GM12874 (cell line): ENCODE data around the gene JAM2.
A peak's percentile ranks its signal among the peaks of the same experiment; 100 is the strongest.

ENCODE experiments used
- TF ChIP-seq, protein P1 (sequence below): IDR thresholded peaks from 2 replicates; pipeline ENCODE4 v1.5.1; 2011; ENCODE audit warnings: low read depth, mild to moderate bottlenecking, control low read depth, low read length, moderate library complexity; ENCODE audit not compliant: insufficient read depth

JAM2 gene

DNA sequence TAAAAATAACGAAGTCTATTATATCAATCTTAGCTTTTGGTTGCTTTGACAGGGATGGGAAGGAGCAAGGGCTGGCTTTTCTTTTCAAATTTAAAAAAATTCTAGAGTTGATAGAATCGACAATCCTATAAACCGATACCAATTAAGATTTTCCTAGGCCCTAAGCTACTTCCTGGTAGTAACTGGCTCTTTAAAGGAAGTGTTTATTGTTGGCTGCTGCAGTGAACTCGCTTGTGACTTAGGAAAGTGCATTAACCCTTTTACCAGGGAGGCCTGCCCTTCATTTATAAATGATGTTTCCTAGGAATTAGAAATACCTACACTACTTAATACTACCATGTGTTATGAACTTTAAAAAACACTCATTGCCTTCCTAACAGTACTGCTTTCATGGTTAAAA, 62.5 kb downstream of the JAM2 start:
- TF ChIP-seq, protein P1, sequence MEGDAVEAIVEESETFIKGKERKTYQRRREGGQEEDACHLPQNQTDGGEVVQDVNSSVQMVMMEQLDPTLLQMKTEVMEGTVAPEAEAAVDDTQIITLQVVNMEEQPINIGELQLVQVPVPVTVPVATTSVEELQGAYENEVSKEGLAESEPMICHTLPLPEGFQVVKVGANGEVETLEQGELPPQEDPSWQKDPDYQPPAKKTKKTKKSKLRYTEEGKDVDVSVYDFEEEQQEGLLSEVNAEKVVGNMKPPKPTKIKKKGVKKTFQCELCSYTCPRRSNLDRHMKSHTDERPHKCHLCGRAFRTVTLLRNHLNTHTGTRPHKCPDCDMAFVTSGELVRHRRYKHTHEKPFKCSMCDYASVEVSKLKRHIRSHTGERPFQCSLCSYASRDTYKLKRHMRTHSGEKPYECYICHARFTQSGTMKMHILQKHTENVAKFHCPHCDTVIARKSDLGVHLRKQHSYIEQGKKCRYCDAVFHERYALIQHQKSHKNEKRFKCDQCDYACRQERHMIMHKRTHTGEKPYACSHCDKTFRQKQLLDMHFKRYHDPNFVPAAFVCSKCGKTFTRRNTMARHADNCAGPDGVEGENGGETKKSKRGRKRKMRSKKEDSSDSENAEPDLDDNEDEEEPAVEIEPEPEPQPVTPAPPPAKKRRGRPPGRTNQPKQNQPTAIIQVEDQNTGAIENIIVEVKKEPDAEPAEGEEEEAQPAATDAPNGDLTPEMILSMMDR, result no peak

DNA sequence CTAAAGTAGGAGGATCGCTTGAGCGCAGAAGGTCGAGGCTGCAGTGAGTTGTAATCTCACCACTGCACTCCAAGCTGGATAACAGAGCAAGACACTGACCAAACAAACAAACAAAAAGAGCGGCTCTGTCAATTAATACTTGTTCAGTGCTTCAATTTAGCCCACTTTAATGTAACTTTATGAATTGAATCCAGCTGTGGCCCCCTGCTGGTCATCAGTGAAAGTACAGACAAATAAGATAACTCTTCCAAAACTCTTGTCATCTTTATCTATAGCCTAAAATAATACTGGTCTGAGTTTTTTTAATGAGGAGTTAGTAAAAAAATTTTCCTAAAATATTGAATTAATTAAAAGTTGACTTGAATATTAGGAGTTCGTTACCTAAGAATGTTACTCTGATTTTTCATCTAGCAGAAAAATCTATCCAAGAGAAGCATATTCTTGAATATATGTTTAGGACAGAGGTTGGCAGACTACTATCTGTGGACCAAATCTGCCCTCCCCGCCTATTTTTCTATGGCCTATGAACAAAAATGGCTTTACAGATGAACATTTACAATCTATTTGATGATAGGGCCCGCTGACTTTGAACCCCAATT, 69.5 kb downstream of the JAM2 start:
- TF ChIP-seq, protein P1, result peak; percentile 57

GRCh38 chr21:25709684-25710265, 70.7 kb downstream of the JAM2 start:
- TF ChIP-seq, protein P1, result no peak

DNA sequence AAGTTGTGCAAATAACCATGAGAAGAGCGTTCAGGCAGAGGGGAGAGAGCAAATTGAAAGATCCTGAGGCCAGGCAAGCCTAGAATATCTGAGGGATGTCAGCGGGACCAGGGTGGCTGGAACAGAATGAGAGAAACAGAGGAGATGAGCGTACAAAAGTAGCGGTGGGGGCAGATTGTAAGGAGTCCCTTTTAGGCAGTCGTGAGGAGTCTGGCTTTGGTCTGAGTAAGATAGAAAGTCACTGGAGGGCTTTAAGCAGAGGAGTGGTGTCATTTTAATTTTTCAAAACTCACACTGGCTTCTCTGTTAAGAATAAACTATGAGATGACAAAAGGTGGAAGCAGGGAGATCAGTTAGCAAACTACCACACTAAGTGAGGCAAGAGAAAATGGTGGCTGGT, 71.5 kb downstream of the JAM2 start:
- TF ChIP-seq, protein P1, result no peak

- TF ChIP-seq, protein P1, result no peak
Measured at GRCh38 chr21:25717491-25718147, 78.6 kb downstream of the JAM2 start.

DNA sequence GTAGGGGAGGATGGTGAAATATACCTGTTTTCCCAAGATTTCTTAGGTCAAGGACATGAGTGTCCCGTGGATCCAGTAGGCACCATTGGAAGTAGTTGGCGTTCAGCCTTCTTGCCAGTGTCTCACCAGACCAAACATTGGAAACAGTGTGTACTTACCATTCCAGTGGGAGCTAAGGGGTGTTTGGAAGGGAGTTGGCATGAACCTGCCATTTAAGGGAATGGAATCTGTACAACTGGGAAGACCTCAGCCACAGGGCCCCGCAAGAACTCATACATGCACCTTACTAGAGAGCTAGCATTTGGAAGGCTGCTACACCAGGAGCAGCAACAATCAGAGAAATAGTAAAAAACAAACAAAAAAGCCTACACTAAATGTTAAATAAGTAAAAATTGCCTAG, 82.9 kb downstream of the JAM2 start:
- TF ChIP-seq, protein P1, result no peak

DNA sequence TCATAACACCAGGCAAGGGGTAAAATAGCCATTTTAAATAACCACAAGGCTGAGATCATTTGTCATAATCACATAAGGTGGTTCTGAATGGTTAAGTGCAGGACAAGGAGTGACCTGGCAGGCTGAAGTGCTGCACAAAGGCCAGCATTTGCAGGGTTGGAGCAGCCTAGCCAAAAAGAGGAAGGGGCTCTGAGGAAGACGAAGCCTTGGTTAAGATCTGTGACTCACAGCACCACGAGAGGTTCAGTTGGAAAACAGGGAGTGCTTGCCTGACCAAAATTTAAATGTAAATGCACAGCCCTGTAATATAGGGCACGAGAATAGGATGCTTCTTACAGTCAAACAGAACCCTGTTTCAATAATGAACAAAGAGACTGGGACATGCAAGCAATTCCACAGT, 83.6 kb downstream of the JAM2 start:
- TF ChIP-seq, protein P1, result no peak
